NCI-H510A treated with DMSO at 0.1 percent for 48 hours (cell line): ENCODE results near the gene LRMDA.
"Not testable (repeated sequence)": the region's sequence is repeated elsewhere in the genome, so short reads cannot be mapped to it uniquely, and the experiment has no call there.

ENCODE experiments used
- DNase-seq: peaks from one replicate; lab custom pipeline; 2025; lab: John Stamatoyannopoulos, UW

The LRMDA gene

GRCh38 chr10:76050291-76050625 lies 618.8 kb downstream of the LRMDA start:
- DNase-seq: no peak

- peak; percentile 85 for DNase-seq
Measured at GRCh38 chr10:76051007-76051936, 619.8 kb downstream of the LRMDA start.

GRCh38 chr10:76052682-76053503 lies 621.5 kb downstream of the LRMDA start:
- DNase-seq: no peak

- DNase-seq: no peak
Measured at GRCh38 chr10:76055466-76055865, 624.0 kb downstream of the LRMDA start.

DNA sequence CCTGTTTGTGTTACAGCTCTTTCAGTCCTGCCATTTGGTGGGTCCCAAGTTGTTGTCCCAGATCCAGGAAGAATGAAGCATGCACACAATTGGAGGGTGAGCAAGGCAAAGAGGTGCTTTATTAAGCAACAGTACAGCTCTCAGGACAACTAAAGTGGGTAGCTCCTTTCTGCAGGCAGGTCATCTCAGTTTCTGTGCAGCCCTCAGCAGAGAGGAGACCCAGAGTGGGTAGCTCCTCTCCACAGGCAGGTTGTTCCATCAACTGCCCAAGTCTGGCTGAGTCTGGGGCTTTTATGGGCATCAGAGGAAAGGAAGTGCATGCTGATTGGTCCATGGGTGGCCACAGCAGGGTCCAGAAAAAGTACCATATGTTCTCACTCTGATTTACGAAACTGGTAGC lies 624.5 kb downstream of the LRMDA start:
- DNase-seq: no peak

DNA sequence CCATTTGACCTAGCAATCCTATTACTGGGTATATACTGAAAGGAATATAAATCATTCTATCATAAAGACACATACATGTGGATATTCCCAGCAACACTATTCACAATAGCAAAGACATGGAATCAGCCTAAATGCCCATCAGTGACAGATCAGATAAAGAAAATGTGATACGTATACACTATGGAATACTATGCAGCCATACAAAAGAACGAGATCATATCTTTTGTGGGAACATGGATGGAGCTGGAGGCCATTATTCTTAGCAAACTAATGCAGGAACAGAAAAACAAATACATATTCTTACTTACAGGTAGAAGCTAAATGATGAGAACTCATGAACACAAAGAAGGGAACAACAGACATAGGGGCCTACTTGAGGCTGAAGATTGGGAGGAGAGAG lies 629.6 kb downstream of the LRMDA start:
- not testable (repeated sequence) for DNase-seq

- DNase-seq: no peak
Measured at GRCh38 chr10:76066457-76066856, 635.0 kb downstream of the LRMDA start.

DNA sequence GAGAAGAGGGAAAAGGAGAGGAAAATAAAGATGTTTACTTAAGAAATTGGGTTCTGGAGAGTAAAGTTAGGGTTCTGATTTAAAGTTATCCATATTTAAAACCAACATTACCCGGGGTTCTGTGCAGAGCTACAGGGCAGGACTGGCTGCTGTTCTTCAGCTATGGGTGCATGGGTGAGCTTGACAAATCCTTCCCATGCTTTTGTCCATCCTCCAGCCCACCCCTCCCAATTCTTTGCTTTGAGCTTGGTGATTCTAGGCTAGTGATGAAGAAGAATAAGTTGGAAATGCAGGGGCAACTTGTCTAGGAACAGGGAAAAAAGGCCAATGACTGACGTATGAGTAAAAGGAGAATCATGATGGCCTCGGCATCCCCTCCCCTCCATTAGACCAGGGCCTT lies 636.0 kb downstream of the LRMDA start:
- no peak for DNase-seq

DNA sequence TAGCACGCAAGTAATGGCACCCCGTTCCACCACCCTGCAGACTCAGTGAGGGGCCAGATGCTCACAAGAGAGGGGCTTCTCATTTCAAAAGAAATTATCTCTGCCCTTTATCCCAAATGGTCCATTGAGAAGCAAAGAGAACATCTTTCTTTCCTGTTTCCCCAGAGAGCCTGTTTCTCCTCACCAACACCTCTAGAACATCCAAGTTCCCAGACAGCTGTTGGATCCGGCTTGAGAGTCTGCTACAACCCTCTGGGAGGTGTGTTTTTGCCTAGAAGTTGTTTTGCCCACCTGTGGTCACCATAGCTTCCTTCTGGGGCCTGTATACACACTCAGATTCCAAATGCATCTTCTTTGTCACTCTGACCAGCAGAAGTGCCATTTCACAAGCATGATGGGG lies 637.4 kb downstream of the LRMDA start:
- no peak for DNase-seq

GRCh38 chr10:76070916-76071315 lies 639.5 kb downstream of the LRMDA start:
- no peak for DNase-seq

GRCh38 chr10:76071653-76072365 lies 640.4 kb downstream of the LRMDA start:
- no peak for DNase-seq

DNA sequence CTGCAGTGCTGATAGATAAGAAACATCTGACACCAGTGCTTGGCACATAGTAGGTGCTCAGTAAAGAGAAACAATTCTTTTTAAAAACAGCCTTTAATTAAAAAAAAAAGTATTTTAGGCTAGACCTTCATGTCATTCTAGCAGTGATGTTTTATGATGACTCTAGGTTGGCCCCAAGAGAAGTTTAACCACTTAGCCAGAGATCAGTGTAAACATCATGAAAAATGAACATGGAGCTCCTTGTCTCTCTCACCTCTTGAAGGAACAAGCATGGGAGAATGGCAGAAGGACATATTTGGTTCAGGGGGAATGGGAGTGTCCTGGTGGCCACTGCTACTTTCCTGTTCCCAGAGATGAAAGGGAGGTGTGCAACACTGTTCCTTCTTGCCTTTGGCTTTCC lies 641.0 kb downstream of the LRMDA start:
- DNase-seq: no peak

- no peak for DNase-seq
Measured at GRCh38 chr10:76073524-76073923, 642.1 kb downstream of the LRMDA start.

DNA sequence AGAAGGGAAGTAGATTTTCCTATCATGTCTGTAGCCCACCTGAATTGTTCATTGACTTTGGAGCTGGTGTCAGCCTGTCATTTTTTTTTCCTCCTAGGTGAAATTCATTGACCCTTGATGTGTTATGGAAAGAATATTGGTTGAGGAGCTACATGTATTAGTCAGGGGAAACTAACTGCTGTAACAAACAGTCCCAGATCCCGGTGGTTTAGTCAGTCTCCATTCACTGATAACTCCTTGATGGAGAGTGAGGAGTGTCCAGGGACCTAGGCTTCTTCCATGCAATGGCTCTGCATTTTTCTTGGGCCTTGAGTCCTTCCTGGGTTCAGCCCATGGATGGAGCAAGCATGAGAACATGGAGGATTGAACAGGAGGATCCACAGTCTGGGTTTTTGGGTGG lies 643.2 kb downstream of the LRMDA start:
- no peak for DNase-seq

- no peak for DNase-seq
Measured at GRCh38 chr10:76080451-76080850, 649.0 kb downstream of the LRMDA start.

GRCh38 chr10:76080991-76081390 lies 649.6 kb downstream of the LRMDA start:
- DNase-seq: no peak

DNA sequence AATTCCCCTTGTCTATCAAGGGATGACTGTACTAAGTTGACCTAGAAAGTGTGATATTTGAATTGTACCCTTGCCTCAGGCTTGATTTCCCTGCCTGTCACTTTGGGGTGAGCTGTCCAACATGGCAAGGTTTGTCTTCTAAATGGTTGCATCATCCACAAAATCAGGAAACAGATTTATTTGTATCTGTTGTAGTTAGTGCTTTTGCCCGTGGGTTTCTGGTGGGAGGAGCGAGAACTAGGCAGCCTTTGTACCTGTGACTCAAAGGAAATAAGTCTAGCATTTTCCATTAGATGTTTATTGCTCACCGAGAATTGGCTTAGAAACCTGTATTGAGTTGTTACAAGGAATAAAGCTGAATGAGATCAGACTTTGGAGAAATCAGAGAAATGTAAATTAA lies 650.8 kb downstream of the LRMDA start:
- DNase-seq: no peak

DNA sequence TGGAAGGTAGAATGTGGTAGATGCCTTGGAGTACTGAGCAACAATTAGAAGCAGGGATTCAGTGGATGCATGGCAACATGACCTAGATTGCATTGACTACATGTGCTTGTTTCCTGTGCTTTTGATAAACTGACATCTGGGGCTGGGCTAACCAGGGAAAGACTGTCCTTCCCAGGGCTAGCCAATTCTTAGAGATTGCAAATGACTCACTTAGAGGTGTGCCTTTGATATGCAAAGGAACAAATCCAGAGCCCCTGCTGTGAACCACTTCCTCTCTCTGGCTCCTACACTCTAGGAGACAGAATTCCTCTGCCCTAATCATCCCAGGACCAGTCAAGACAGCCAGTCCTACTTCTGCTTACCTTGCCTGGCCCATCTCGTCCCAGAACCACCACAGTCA lies 651.5 kb downstream of the LRMDA start:
- no peak for DNase-seq

DNA sequence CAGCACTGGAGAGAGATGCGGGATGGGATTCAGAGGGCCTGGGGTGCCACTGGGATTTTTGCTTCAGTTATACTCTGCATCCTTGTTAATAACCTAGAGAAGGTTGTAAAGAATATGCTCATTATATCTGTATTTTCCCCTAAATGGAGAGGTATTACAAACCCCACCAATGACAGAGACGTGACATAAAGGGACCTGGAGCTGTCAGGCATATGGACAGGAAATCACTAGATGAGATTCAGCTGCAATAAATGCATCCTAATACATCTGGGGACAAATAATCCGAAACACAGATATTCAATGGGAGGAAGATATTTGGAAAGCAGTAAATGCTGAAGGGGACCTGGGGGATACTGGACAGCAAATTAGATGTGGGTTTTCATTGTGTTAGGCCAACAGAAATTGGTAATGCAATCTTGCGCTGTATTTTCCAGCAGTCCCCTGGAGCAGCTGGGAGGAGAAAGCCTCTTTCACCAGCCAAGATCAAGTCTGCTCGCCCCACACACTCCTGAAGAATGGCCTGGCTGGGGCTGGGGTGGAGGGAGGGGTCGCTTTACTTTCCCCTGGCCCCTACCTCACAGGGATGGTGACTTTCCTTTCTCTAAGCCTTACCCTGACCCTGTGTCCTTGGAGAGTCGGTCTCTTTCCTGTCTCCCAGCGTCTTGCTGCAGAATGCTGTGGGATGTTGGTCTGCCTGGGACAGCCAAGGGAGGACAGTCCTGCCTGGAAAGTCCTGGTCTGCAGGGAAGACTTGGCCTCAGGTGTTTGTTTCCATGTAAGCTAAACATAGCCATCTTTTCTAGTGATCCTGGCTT lies 653.8 kb downstream of the LRMDA start:
- no peak for DNase-seq

GRCh38 chr10:76085817-76086167 lies 654.4 kb downstream of the LRMDA start:
- no peak for DNase-seq

GRCh38 chr10:76086170-76086760 lies 654.8 kb downstream of the LRMDA start:
- DNase-seq: peak; percentile 25
